NCI-H1930 (cell line): ENCODE data around the gene PPP3CA.
A peak's percentile ranks its signal among the peaks of the same experiment; 100 is the strongest.
"Not testable (repeated sequence)": the region's sequence is repeated elsewhere in the genome, so short reads cannot be mapped to it uniquely, and the experiment has no call there.

Experiments used
- DNase-seq, 2 experiments: peaks; one replicate each; lab custom pipeline; 2025; lab: John Stamatoyannopoulos, UW

PPP3CA gene

GRCh38 chr4:101211146-101211553 lies 136.2 kb downstream of the PPP3CA start:
- DNase-seq: no peak

- no peak for DNase-seq
These were observed 137.0 kb downstream of the PPP3CA start for GRCh38 chr4:101210331-101210730.

- DNase-seq: no peak
These were observed 139.2 kb downstream of the PPP3CA start for GRCh38 chr4:101208171-101208570.

- no peak for DNase-seq
These were observed 141.4 kb downstream of the PPP3CA start for GRCh38 chr4:101205916-101206315.

- no peak for DNase-seq
These were observed 145.9 kb downstream of the PPP3CA start for GRCh38 chr4:101201421-101201820.

GRCh38 chr4:101200561-101200960 lies 146.8 kb downstream of the PPP3CA start:
- no peak for DNase-seq

- no peak for DNase-seq
These were observed 147.6 kb downstream of the PPP3CA start for GRCh38 chr4:101199507-101200285.

GRCh38 chr4:101198682-101199339 lies 148.5 kb downstream of the PPP3CA start:
- peak; percentile 63 for DNase-seq

- DNase-seq: no peak
These were observed 150.0 kb downstream of the PPP3CA start for GRCh38 chr4:101197350-101197749.

- DNase-seq: no peak
These were observed 155.1 kb downstream of the PPP3CA start for GRCh38 chr4:101192244-101192643.

GRCh38 chr4:101191302-101192098 lies 155.8 kb downstream of the PPP3CA start:
- DNase-seq: no peak

- DNase-seq: no peak
These were observed 156.6 kb downstream of the PPP3CA start for GRCh38 chr4:101190751-101191150.

GRCh38 chr4:101188906-101189305 lies 158.4 kb downstream of the PPP3CA start:
- no peak for DNase-seq

GRCh38 chr4:101187841-101188240 lies 159.5 kb downstream of the PPP3CA start:
- no peak for DNase-seq

- DNase-seq: no peak
These were observed 160.7 kb downstream of the PPP3CA start for GRCh38 chr4:101186567-101187184.

GRCh38 chr4:101184668-101185067 lies 162.7 kb downstream of the PPP3CA start:
- DNase-seq: no peak

GRCh38 chr4:101183666-101184373 lies 163.5 kb downstream of the PPP3CA start:
- DNase-seq: no peak

- no peak for DNase-seq
These were observed 164.1 kb downstream of the PPP3CA start for GRCh38 chr4:101183221-101183620.

- DNase-seq: not testable (repeated sequence)
These were observed 164.6 kb downstream of the PPP3CA start for GRCh38 chr4:101182688-101183087.

GRCh38 chr4:101178731-101179130 lies 168.6 kb downstream of the PPP3CA start:
- no peak for DNase-seq

- no peak for DNase-seq
These were observed 170.2 kb downstream of the PPP3CA start for GRCh38 chr4:101177154-101177553.
